Muscle layer of duodenum (tissue), 2 donors: ENCODE results near the gene PCK1.

Experiments used
- H3K27ac ChIP-seq: one replicate; pipeline ENCODE4 v1.7.0; 2013; ENCODE audit warnings: mild to moderate bottlenecking, low read length
- H3K27me3 ChIP-seq: one replicate; pipeline ENCODE4 v1.7.0; 2013; ENCODE audit warnings: low read depth, mild to moderate bottlenecking, control low read depth, low read length
- H3K36me3 ChIP-seq, 2 donors: one replicate each; pipeline ENCODE4 v1.7.0; 2013; ENCODE audit warnings: low read length in 2 of 2, control low read depth in 1 of 2, mild to moderate bottlenecking in 1 of 2; ENCODE audit not compliant: insufficient read depth in 2 of 2, control insufficient read depth in 1 of 2
- H3K4me1 ChIP-seq, 2 donors: one replicate each; pipeline ENCODE4 v1.7.0; 2013; ENCODE audit warnings: low read length in 2 of 2, mild to moderate bottlenecking in 2 of 2, control low read depth in 1 of 2, moderate library complexity in 1 of 2; ENCODE audit not compliant: insufficient read depth in 2 of 2, control insufficient read depth in 1 of 2
- H3K4me3 ChIP-seq, 2 donors: one replicate each; pipeline ENCODE4 v1.7.0; 2013; ENCODE audit warnings: low read length in 2 of 2, low read depth in 1 of 2, mild to moderate bottlenecking in 1 of 2
- H3K9me3 ChIP-seq, 2 donors: one replicate each; pipeline ENCODE4 v1.7.0; 2013; ENCODE audit warnings: low read length in 2 of 2, control low read depth in 1 of 2, mild to moderate bottlenecking in 1 of 2; ENCODE audit not compliant: control insufficient read depth in 1 of 2
- donor health status: healthy.

Gene PCK1

DNA sequence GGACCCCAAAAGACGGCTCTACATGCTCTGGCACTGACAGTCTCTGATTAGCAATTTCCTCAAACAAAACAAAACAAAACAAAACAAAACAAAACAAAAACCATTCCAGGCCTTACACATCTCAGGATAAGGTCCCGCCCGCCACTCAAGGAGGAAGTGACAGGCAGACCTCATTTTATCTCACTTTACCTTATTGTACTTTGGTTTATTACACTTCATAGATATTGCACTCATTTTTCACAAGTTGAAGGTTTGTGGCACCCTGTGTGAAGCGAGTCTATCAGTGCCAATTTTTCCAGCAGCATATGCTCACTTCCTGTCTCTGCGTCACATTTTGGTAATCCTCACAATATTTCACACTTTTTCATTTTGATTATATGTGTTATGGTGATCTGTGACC, 44.1 kb downstream of the PCK1 start:
- Histone ChIP-seq H3K36me3 (no peaks in the 10 kb centered on the region), H3K9me3 (no peaks in the 10 kb centered on the region), H3K4me1 (no peaks in the 10 kb centered on the region), H3K27ac (no peak overlapping the region), H3K4me3 (no peak overlapping the region), H3K27me3 (no peaks in the 10 kb centered on the region)

DNA sequence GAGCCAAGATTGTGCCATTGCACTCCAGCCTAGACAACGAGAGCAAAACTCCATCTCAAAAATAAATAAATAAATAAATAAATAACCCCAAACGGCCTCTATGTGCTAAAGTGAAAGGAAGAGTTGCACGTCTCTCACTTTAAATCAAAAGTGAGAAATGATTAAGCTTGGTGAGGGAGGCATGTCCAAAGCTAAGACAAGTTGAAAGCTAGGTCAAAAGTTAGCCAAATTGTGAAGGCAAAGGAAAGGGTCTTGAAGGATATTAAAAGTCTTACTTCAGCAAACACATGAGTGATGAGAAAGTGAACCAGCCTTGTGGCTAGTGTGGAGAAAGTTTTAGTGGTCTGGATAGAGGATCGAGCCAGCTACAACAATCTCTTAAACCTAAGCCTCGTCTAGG, 45.0 kb downstream of the PCK1 start:
- no peaks in the 10 kb centered on the region for H3K9me3 ChIP-seq
- no peaks in the 10 kb centered on the region for H3K27me3 ChIP-seq
- no peak overlapping the region for H3K4me3 ChIP-seq
- H3K27ac ChIP-seq, result no peak overlapping the region
- no peaks in the 10 kb centered on the region for H3K4me1 ChIP-seq
- H3K36me3 ChIP-seq, result no peaks in the 10 kb centered on the region

DNA sequence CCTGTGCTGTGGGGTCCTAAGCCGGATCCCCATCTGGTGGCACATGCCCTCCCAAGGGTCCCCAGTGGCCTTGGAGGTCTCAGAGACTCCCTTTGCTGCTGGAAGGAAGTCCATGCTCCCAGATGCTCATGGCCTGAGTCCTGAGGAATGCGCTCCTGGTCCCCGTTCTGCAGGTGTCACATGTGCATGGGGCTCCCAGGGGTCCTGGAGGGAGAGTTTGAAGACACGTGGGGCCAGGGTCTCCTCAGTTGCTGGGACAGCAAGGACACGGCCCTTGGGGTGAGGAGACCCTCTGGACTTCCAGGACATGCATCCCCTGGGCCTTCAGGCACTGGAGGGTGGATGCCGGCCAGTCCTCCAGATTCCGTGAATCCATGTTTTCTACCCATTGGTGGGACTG, 47.6 kb downstream of the PCK1 start:
- Histone ChIP-seq H3K27me3 (no peaks in the 10 kb centered on the region), H3K4me1 (no peaks in the 10 kb centered on the region), H3K9me3 (no peaks in the 10 kb centered on the region), H3K36me3 (no peaks in the 10 kb centered on the region), H3K4me3 (no peak overlapping the region), H3K27ac (no peak overlapping the region)

DNA sequence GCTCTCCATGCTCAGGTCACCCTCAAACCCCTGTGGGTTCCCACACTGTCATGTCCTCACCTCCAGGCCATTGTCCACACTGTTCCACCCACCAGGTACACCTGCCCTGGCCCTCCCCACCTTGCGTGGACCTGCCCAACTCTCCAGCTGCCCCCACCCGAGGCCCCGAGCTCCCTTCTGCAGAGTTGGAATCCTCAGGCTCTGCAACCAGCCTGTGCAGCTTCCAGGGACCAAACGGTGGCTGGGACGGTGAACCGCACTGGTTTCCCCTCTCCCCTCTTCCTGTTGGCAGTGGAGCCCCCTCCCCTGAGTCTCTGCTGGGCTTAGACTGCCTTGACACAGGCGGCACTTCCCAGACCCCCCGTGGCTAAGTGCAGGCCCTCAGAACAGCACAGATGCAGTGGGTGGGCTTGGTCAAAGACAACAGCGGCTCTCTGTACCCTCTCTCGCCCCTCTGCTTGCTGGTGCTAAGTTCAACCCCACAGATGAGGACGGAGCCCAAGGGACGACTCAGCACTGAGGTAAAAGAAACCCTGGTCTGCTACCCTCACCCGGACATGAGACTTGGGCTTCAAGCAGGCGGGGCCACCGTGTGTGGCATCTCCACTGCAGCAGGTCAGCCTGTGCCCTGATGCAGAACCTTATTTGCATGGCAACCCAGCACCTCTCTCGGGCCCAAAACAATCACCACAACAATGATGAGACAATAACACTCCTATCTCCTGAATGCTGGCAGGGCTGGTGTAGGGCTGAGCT, 48.4 kb downstream of the PCK1 start:
- Histone ChIP-seq H3K36me3 (no peaks in the 10 kb centered on the region), H3K4me3 (no peak overlapping the region)

DNA sequence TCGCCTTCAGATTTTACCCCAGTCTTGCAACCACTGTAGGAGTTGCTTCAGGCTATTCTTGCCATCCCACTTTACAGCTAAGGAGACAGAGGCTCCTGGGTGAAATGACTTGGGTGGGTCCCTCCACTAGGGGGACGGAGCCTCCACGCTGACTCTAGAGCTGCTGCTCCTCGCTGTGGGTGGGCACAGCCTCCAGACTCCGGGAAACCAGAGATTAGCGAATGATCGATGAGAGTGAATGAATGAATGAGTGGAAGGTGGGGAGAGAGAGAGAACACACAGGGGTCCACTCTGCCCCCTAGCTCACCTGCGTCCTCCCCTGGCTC, 48.9 kb downstream of the PCK1 start:
- no peaks in the 10 kb centered on the region for H3K4me1 ChIP-seq
- no peaks in the 10 kb centered on the region for H3K9me3 ChIP-seq
- H3K27ac ChIP-seq, result no peak overlapping the region
- no peak overlapping the region for H3K4me3 ChIP-seq
- no peaks in the 10 kb centered on the region for H3K36me3 ChIP-seq
- H3K27me3 ChIP-seq, result no peaks in the 10 kb centered on the region

More for the DNA sequence above, 48.4 kb downstream of the PCK1 start:
- Histone ChIP-seq H3K27ac (no peak overlapping the region), H3K27me3 (no peaks in the 10 kb centered on the region), H3K9me3 (no peaks in the 10 kb centered on the region), H3K4me1 (no peaks in the 10 kb centered on the region)

DNA sequence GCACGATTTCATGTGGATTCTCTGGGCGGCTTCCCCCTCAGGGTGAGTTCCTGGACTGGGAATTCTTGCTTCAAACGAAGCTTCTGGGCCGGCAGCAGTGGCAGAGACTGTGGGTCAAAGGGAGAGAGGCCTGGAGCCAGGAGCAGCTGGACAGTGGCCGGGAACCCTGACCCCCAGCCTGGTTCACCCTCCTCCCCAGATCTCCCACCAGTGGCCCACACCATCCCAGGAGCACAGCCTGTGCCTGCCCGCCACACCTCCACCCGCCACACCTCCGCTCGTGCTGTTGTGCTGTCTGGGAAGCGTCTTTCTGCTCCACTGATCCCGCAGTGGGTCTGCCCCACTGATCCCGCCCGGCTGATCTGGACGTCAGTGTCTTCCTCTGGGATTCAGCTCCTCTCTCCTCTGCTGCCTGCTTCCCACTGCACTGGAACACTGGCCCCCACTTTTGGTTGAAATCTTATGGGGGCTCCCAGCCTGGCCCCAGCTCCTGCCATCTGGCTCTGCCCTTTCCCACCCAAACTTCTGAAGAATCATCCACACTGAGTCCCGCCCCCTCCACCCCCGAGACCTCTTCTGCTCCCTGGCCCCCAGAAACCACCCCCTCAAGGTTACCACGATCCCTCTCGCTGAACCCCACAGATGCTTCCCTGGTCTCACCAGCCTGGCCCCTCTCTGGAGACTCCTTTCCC, 49.5 kb downstream of the PCK1 start:
- Histone ChIP-seq H3K27me3 (no peaks in the 10 kb centered on the region), H3K4me3 (no peak overlapping the region), H3K27ac (no peak overlapping the region)

DNA sequence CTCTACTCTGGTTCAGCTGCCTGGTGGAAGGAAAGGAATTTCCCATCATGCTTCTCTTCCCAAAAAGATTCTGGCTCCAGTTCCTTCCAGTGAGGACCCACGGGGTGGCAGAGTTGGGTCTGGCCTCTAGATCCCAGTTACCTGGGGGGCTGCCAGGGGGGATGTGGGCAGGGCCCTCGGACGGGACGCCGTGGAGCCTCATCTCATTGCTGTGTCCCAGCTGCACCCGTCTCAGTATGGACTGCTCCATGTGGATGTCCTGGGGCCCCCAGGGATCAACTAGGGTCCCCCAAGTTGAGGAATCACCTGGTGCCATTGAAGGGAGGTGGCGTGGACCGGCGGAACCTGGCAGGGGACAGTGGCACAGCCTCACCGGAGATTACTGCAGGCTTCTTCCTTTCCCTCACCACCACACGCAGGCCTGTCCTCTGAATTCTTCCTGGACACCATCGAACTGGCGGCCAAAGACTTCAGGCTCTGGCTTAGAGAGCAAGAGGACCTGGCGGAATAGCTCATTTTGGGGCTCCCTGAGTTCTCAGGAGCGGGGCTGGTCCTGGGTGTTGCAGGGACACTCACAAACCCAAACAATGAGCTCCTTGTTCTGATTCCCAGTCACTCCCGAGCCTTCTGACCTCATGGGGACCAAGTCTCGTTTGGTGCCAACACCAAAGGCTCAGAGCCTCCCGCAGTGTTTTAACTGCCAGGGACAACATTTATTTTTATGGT, 50.8 kb downstream of the PCK1 start:
- Histone ChIP-seq H3K4me1 (no peaks in the 10 kb centered on the region), H3K27me3 (no peaks in the 10 kb centered on the region), H3K4me3 (no peak overlapping the region), H3K36me3 (no peaks in the 10 kb centered on the region), H3K9me3 (no peaks in the 10 kb centered on the region), H3K27ac (no peak overlapping the region)

More for the DNA sequence above, 49.5 kb downstream of the PCK1 start:
- no peaks in the 10 kb centered on the region for H3K36me3 ChIP-seq
- no peaks in the 10 kb centered on the region for H3K9me3 ChIP-seq
- no peaks in the 10 kb centered on the region for H3K4me1 ChIP-seq

DNA sequence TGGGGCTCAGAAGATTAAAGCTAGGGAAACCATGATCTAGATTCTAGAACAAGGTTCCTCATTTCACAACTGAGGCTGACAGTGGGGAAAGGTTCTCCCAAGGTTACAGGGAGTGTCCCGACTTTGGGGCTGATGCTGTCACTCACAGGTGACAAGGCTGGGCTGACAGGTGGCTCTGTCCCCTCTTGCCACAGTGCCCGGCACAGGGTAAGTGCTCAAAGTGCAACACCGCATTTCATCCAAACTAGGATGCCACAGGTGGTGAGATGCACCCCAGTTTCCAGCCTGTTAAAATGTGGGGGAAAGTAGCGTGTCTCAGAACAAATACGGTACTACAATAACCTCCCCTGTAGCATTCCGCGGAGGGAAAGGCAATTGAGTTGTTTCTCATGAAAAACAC, 51.5 kb downstream of the PCK1 start:
- H3K27ac ChIP-seq, result no peak overlapping the region
- H3K4me1 ChIP-seq, result no peaks in the 10 kb centered on the region
- H3K27me3 ChIP-seq, result no peaks in the 10 kb centered on the region
- H3K9me3 ChIP-seq, result no peaks in the 10 kb centered on the region
- no peak overlapping the region for H3K4me3 ChIP-seq
- no peaks in the 10 kb centered on the region for H3K36me3 ChIP-seq

DNA sequence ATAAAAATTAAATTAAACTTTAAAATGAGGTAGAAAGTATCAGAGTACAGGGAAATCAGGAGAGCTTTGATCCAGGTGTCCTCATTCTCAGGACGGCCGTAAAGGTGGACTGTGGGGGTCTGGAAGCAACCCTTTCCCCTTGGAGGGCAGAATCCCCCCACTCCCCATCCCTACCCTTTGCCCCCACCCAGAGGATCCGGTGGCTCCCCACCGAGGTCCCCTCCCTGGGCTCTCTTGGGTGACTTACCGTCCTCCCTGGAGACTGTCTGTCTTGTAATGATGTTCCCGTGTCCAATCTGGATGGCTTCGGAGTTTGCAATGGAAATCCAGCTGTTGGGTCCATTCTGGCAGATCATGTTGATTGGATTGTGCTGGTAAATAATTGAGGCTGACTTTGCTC, 52.0 kb downstream of the PCK1 start:
- Histone ChIP-seq H3K4me3 (no peak overlapping the region), H3K9me3 (no peaks in the 10 kb centered on the region), H3K36me3 (no peaks in the 10 kb centered on the region), H3K4me1 (no peaks in the 10 kb centered on the region), H3K27ac (no peak overlapping the region), H3K27me3 (no peaks in the 10 kb centered on the region)

DNA sequence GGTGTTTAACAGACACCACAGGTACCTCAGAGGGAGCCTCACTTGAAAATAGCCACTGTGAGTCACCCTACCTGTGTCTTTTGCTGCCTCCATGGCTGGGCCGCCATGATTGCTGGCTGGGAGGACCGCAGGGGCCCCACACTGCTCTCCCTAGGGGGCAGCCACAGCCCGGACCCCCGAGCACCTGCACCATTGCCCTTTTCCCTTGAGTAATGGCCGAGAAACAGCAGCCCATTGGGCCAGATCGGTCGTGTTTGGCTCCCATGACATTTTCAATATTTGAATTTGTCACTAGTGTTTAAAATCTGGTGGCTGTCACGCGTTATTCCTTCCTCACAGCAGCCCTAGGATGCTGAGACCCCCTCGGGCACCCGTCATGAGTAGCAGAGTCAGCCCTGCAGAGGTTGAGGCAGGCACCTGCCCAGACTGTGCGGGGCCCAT, 52.6 kb downstream of the PCK1 start:
- no peak overlapping the region for H3K27ac ChIP-seq
- H3K36me3 ChIP-seq, result no peaks in the 10 kb centered on the region
- H3K9me3 ChIP-seq, result no peaks in the 10 kb centered on the region
- no peak overlapping the region for H3K4me3 ChIP-seq
- no peaks in the 10 kb centered on the region for H3K4me1 ChIP-seq
- no peaks in the 10 kb centered on the region for H3K27me3 ChIP-seq

DNA sequence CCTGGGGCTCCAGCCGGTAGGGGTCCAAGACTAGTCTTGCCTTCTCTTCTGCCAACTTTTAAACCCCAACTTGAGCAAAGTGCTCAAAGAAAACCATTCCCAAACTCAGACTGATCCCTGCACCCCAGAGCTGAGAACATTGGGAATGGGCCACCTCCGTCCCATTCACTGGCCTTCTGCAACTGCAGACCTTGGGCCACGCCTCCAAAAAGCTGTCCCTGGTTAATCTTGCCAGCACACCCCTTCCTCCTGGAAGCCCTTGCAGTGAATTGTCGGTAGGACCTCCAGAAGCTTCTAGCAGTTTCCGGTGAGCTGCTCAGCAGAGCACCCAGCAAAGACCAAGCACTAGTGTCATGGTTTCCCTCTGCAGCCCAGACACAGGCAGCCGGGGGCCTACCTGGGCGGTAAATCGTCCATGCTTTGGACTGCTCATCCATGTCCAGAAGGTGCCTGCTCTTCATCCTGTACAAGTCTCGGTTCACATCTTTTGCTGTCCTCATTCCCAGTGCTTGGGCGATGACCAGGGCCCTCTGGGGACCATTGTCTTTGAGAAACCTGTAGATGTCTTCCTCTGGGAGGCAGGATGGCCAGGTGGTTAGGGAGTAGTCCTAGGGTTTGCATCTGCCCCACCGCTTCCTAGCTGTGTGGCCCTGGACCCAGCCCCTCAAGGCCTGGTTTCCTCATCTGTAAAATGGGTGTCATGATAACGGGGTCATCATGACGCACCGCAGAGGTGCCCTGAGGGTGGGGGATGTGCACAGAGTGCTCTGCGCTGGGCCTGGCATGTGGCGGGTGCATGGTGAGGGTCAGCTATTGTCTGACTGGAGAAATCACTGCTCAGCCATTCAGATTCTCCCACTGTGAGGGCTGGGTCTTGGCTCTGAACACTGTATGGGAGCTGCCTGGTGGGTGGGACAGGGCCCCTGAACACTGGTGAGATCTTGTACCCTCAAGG, 53.9 kb downstream of the PCK1 start:
- Histone ChIP-seq H3K4me3 (no peak overlapping the region), H3K27me3 (no peaks in the 10 kb centered on the region), H3K9me3 (no peaks in the 10 kb centered on the region), H3K27ac (no peak overlapping the region), H3K36me3 (no peaks in the 10 kb centered on the region), H3K4me1 (no peaks in the 10 kb centered on the region)
